Psoas muscle (tissue), 7 donors: ENCODE results near the gene IFI30. TPM values are rescaled to one million over a fixed set of nuclear protein-coding genes. Genes with fewer than 3 reads are reported as not detected.

Source experiments
- polyA plus RNA-seq, 3 donors: library from polyadenylated mRNA; stranded (reverse); fragments of 200-250 nt; gene quantifications; one replicate each; pipeline ENCODE4 v1.2.3, GENCODE V29; 2013
- total RNA-seq, 4 donors: library from RNA; stranded (reverse); fragmentation: NEBNext Ultra II Directional in 2 of 4; extraction: Animal tissue kit (Norgen Biotek cat#: 25700) in 2 of 4; gene quantifications; one replicate each; pipeline versions ENCODE4 v1.2.1 to v1.2.4, GENCODE V29; 2021 to 2023
- donor health status: healthy with polysubstance abuse.
- donor health status: DM: no; HTN: no; CAD: no; lungs with moderate emphysema.
- donor health status: Bipolar disorder and iron deficiency.
- donor health status: healthy.
- donor health status: DM: no; HTN: no; CAD: no.
- donor health status: DM: no; HTN: no; CAD: no.
- donor health status: DM: yes; HTN: yes; CAD: no.

Gene IFI30
- total and polyA plus RNA-seq, 7 donors = 1.4 to 21.5 (median 10.1) TPM

Other genes with a start within 250 kb of the IFI30 start
- 100 to 1,000 TPM in 2 of 4 donors, 10 to 100 TPM in 2; 92.1 to 122 (median 99.6) TPM for gene CCDC124, start 240.8 kb upstream of the IFI30 start, total RNA-seq
- gene CCDC124, start 240.8 kb upstream of the IFI30 start, polyA plus RNA-seq = 100 to 1,000 TPM; 167 to 266 (median 176) TPM
- not detected for gene KCNN1, start 206.7 kb upstream of the IFI30 start, total RNA-seq
- under 1 TPM in 2 of 3 donors, not detected in 1; 0.01 to 0.06 TPM for gene KCNN1, start 206.7 kb upstream of the IFI30 start, polyA plus RNA-seq
- gene ARRDC2, start 165.6 kb upstream of the IFI30 start, total RNA-seq = 100 to 1,000 TPM in 2 of 4 donors, 10 to 100 TPM in 2; 43.4 to 399 (median 98.4) TPM
- 100 to 1,000 TPM; 173 to 294 (median 281) TPM for gene ARRDC2, start 165.6 kb upstream of the IFI30 start, polyA plus RNA-seq
- under 1 TPM; 0.15 to 0.53 (median 0.26) TPM for gene IL12RB1, start 86.9 kb upstream of the IFI30 start, total RNA-seq
- gene IL12RB1, start 86.9 kb upstream of the IFI30 start, polyA plus RNA-seq = under 1 TPM in 2 of 3 donors, not detected in 1; 0.14 to 0.17 TPM
- 1 to 10 TPM; 1.7 to 5.1 (median 3.2) TPM for gene MAST3, start 76.0 kb upstream of the IFI30 start, total RNA-seq
- 1 to 10 TPM in 1 of 3 donors, under 1 TPM in 2; 0.34 to 2.5 (median 0.96) TPM for gene MAST3, start 76.0 kb upstream of the IFI30 start, polyA plus RNA-seq
- gene PIK3R2, start 20.6 kb upstream of the IFI30 start, total RNA-seq = 10 to 100 TPM in 3 of 4 donors, 1 to 10 TPM in 1; 8.6 to 20.8 (median 15.0) TPM
- 1 to 10 TPM; 4.6 to 6.0 (median 4.7) TPM for gene PIK3R2, start 20.6 kb upstream of the IFI30 start, polyA plus RNA-seq
- gene MPV17L2, start 19.4 kb downstream of the IFI30 start, total RNA-seq = 10 to 100 TPM in 1 of 4 donors, 1 to 10 TPM in 3; 5.9 to 12.7 (median 8.4) TPM
- 10 to 100 TPM; 19.9 to 23.3 (median 20.7) TPM for gene MPV17L2, start 19.4 kb downstream of the IFI30 start, polyA plus RNA-seq
- gene RAB3A, start 30.2 kb downstream of the IFI30 start, total RNA-seq = 1 to 10 TPM in 2 of 4 donors, under 1 TPM in 2; 0.86 to 3.6 (median 1.5) TPM
- gene RAB3A, start 30.2 kb downstream of the IFI30 start, polyA plus RNA-seq = 1 to 10 TPM in 1 of 3 donors, under 1 TPM in 2; 0.44 to 1.4 (median 0.81) TPM
- 1 to 10 TPM in 1 of 4 donors, under 1 TPM in 3; 0.27 to 2.5 (median 0.86) TPM for gene PDE4C, start 52.6 kb downstream of the IFI30 start, total RNA-seq
- gene PDE4C, start 52.6 kb downstream of the IFI30 start, polyA plus RNA-seq = under 1 TPM; 0.43 to 0.86 (median 0.86) TPM
- gene IQCN, start 100.6 kb downstream of the IFI30 start, total RNA-seq = 1 to 10 TPM in 1 of 4 donors, under 1 TPM in 3; 0.32 to 1.5 (median 0.43) TPM
- gene IQCN, start 100.6 kb downstream of the IFI30 start, polyA plus RNA-seq = under 1 TPM; 0.12 to 0.57 (median 0.17) TPM
- gene JUND, start 107.8 kb downstream of the IFI30 start, total RNA-seq = 10 to 100 TPM; 68.0 to 77.1 (median 72.1) TPM
- 10 to 100 TPM; 22.7 to 40.3 (median 38.9) TPM for gene JUND, start 107.8 kb downstream of the IFI30 start, polyA plus RNA-seq
- 100 to 1,000 TPM in 2 of 4 donors, 10 to 100 TPM in 2; 87.9 to 136 (median 112) TPM for gene LSM4, start 149.3 kb downstream of the IFI30 start, total RNA-seq
- gene LSM4, start 149.3 kb downstream of the IFI30 start, polyA plus RNA-seq = 100 to 1,000 TPM; 118 to 215 (median 139) TPM
- gene PGPEP1, start 166.8 kb downstream of the IFI30 start, total RNA-seq = 10 to 100 TPM; 18.3 to 47.8 (median 31.7) TPM
- 10 to 100 TPM in 1 of 3 donors, 1 to 10 TPM in 2; 8.0 to 13.8 (median 9.1) TPM for gene PGPEP1, start 166.8 kb downstream of the IFI30 start, polyA plus RNA-seq
- gene GDF15, start 212.3 kb downstream of the IFI30 start, total RNA-seq = 1 to 10 TPM in 2 of 4 donors, under 1 TPM in 2; 0.50 to 8.5 (median 2.2) TPM
- gene GDF15, start 212.3 kb downstream of the IFI30 start, polyA plus RNA-seq = 10 to 100 TPM in 1 of 3 donors, under 1 TPM in 2; 0.27 to 37.1 (median 0.35) TPM
- gene LRRC25, start 223.8 kb downstream of the IFI30 start, total RNA-seq = 1 to 10 TPM; 2.0 to 4.1 (median 2.4) TPM
- 1 to 10 TPM in 2 of 3 donors, under 1 TPM in 1; 0.65 to 5.2 (median 1.3) TPM for gene LRRC25, start 223.8 kb downstream of the IFI30 start, polyA plus RNA-seq
- 10 to 100 TPM; 29.1 to 46.1 (median 29.6) TPM for gene SSBP4, start 245.6 kb downstream of the IFI30 start, total RNA-seq
- 10 to 100 TPM; 25.8 to 37.8 (median 28.6) TPM for gene SSBP4, start 245.6 kb downstream of the IFI30 start, polyA plus RNA-seq